Fibroblast of mammary gland (primary cell): Measurements from ENCODE around the gene CBLN1.

Experiments
- DNase-seq: peaks from one replicate; pipeline ENCODE4 v3.0.0-alpha.2; 2010; ENCODE audit warnings: low read depth
- H3K4me3 ChIP-seq: 2 replicates; pipeline ENCODE4 v1.5.1; 2011; ENCODE audit warnings: low read depth, mild to moderate bottlenecking, low read length, moderate library complexity; ENCODE audit not compliant: control insufficient read depth
- CTCF ChIP-seq: conservative IDR thresholded peaks from 2 replicates; pipeline ENCODE4 v1.5.1; 2011; ENCODE audit warnings: low read depth, low read length, inconsistent platforms; ENCODE audit not compliant: control insufficient read depth, insufficient read depth

Gene CBLN1

GRCh38 chr16:49281480-49281842 is at the start of gene CBLN1:
TSS of gene CBLN1 (minus strand) at chr16:49281838. CDS start at chr16:49281465, 373 bp downstream.
- H3K4me3 ChIP-seq, result no peak within 1 kb of the TSS
- no peak for TF ChIP-seq CTCF
- DNase-seq, result no peak

- TF ChIP-seq CTCF, result no peak
- DNase-seq, result no peak
- H3K4me3 ChIP-seq, result no peak overlapping the region
Measured at GRCh38 chr16:49330562-49331201, 49.0 kb upstream of the CBLN1 start.

- H3K4me3 ChIP-seq, result no peak overlapping the region
- TF ChIP-seq CTCF, result no peak
- DNase-seq, result no peak
Measured at GRCh38 chr16:49328325-49328724, 46.7 kb upstream of the CBLN1 start.

GRCh38 chr16:49327466-49327865 is 45.8 kb upstream of the CBLN1 start:
- TF ChIP-seq CTCF, result no peak
- H3K4me3 ChIP-seq, result no peak overlapping the region
- no peak for DNase-seq

GRCh38 chr16:49324703-49325102 is 43.1 kb upstream of the CBLN1 start:
- H3K4me3 ChIP-seq, result no peak overlapping the region
- DNase-seq, result no peak
- no peak for TF ChIP-seq CTCF

GRCh38 chr16:49315602-49316001 is 34.0 kb upstream of the CBLN1 start:
- no peak overlapping the region for H3K4me3 ChIP-seq
- DNase-seq, result no peak
- no peak for TF ChIP-seq CTCF
